Gastrocnemius medialis (tissue), 4 donors: Measurements from ENCODE around the gene ARFGAP2.

Experiments
- CTCF ChIP-seq, 5 experiments: fragments of 450-650 bp in 3 of 5; fragments of 200-600 bp in 2 of 5; sonication (generic) in 2 of 5; IDR thresholded peaks in 4 of 5; conservative IDR thresholded peaks in 1 of 5; 1 replicate in 4 of 5; 2 replicates in 1 of 5; pipeline ENCODE4 v1.5.1; 2016 to 2019; ENCODE audit warnings: antibody characterized with exemption in 5 of 5, mild to moderate bottlenecking in 3 of 5, moderate library complexity in 3 of 5
- POLR2A ChIP-seq, 2 donors: fragments of 450-650 bp; IDR thresholded peaks; one replicate each; pipeline ENCODE4 v1.6.1; 2017; ENCODE audit warnings: antibody characterized with exemption in 2 of 2, mild to moderate bottlenecking in 2 of 2, moderate library complexity in 2 of 2

GRCh38 chr11:47162426-47162825, 14.3 kb downstream of the ARFGAP2 start:
- TF ChIP-seq CTCF (IDR thresholded peaks at IDR 0.05 in 4 of 5, conservative IDR thresholded peaks at IDR 0.05 in 1 of 5), result no peak
- no peak for TF ChIP-seq POLR2A (IDR thresholded peaks at IDR 0.05)
